ENCODE data around the gene GBP4. TPM values are rescaled to one million over a fixed set of nuclear protein-coding genes. Genes with fewer than 3 reads are reported as not detected.
A peak's percentile ranks its signal among the peaks of the same experiment; 100 is the strongest.

The GBP4 gene
- total RNA-seq, 2 donors from 2014 or later, result 38.5 to 123 TPM

- H3K36me3 Mint-ChIP-seq, result peaks cover 16% of the 10 kb centered on the region
- no peak overlapping the region for H3K27ac Mint-ChIP-seq
- peaks cover 4 to 8% of the 10 kb centered on the region in 2 donors for H3K4me1 Mint-ChIP-seq (ENCODE audit: low read depth in 2 of 2)
- H3K27me3 Mint-ChIP-seq, result no peaks in the 10 kb centered on the region
- ATAC-seq (no peak), DNase-seq (ENCODE audit: low spot score) (no peak)
- H3K9me3 Mint-ChIP-seq, result no peaks in the 10 kb centered on the region
- no peak overlapping the region for H3K4me3 Mint-ChIP-seq
Observed at GRCh38 chr1:89165811-89166210, 32.9 kb downstream of the GBP4 start.

GRCh38 chr1:89151047-89151446, 47.7 kb downstream of the GBP4 start:
- ATAC-seq (no peak), DNase-seq (ENCODE audit: low spot score) (no peak)
- H3K4me3 Mint-ChIP-seq, result no peak overlapping the region
- H3K27ac Mint-ChIP-seq, result no peak overlapping the region
- peaks cover 6% of the 10 kb centered on the region for H3K36me3 Mint-ChIP-seq
- H3K4me1 Mint-ChIP-seq (ENCODE audit: low read depth in 2 of 2), result peaks cover 11 to 18% of the 10 kb centered on the region in 2 donors
- peaks cover 6% of the 10 kb centered on the region for H3K9me3 Mint-ChIP-seq
- H3K27me3 Mint-ChIP-seq, result peaks cover 0 to 2% of the 10 kb centered on the region in 2 donors

- DNase-seq (ENCODE audit: low spot score) (no peak), ATAC-seq (no peak)
- H3K4me3 Mint-ChIP-seq, result no peak overlapping the region
- H3K9me3 Mint-ChIP-seq, result peaks cover 2% of the 10 kb centered on the region
- no peaks in the 10 kb centered on the region for H3K36me3 Mint-ChIP-seq
- peaks cover 13 to 21% of the 10 kb centered on the region in 2 donors for H3K4me1 Mint-ChIP-seq (ENCODE audit: low read depth in 2 of 2)
- peaks cover 0 to 2% of the 10 kb centered on the region in 2 donors for H3K27me3 Mint-ChIP-seq
- H3K27ac Mint-ChIP-seq, result no peak overlapping the region
Observed at GRCh38 chr1:89149976-89150375, 48.8 kb downstream of the GBP4 start.

GRCh38 chr1:89149229-89149628, 49.5 kb downstream of the GBP4 start:
- Mint-ChIP-seq H3K4me3 (no peak overlapping the region), H3K36me3 (no peaks in the 10 kb centered on the region), H3K9me3 (peaks cover 2% of the 10 kb centered on the region), H3K4me1 (ENCODE audit: low read depth in 2 of 2) (peaks cover 13 to 21% of the 10 kb centered on the region in 2 donors), H3K27ac (no peak overlapping the region), H3K27me3 (peaks cover 0 to 2% of the 10 kb centered on the region in 2 donors)
- ATAC-seq, result no peak
- no peak for DNase-seq (ENCODE audit: low spot score)

GRCh38 chr1:89147678-89148658, 50.8 kb downstream of the GBP4 start:
- H3K36me3 Mint-ChIP-seq, result no peaks in the 10 kb centered on the region
- no peaks in the 10 kb centered on the region for H3K27me3 Mint-ChIP-seq
- no peak overlapping the region for H3K4me3 Mint-ChIP-seq
- no peak overlapping the region for H3K27ac Mint-ChIP-seq
- peaks cover 13 to 21% of the 10 kb centered on the region in 2 donors for H3K4me1 Mint-ChIP-seq (ENCODE audit: low read depth in 2 of 2)
- no peak for ATAC-seq
- DNase-seq (ENCODE audit: low spot score), result no peak
- H3K9me3 Mint-ChIP-seq, result peaks cover 2% of the 10 kb centered on the region

GRCh38 chr1:89146721-89147120, 52.0 kb downstream of the GBP4 start:
- H3K27me3 Mint-ChIP-seq, result no peaks in the 10 kb centered on the region
- peaks cover 13 to 19% of the 10 kb centered on the region in 2 donors for H3K4me1 Mint-ChIP-seq (ENCODE audit: low read depth in 2 of 2)
- no peaks in the 10 kb centered on the region for H3K36me3 Mint-ChIP-seq
- peaks cover 2% of the 10 kb centered on the region for H3K9me3 Mint-ChIP-seq
- no peak for DNase-seq (ENCODE audit: low spot score)
- ATAC-seq, result no peak
- H3K27ac Mint-ChIP-seq, result peak overlapping the region in 1 of 2 donors; percentile 45
- no peak overlapping the region for H3K4me3 Mint-ChIP-seq

GRCh38 chr1:89143484-89143883, 55.3 kb downstream of the GBP4 start:
- no peaks in the 10 kb centered on the region for H3K27me3 Mint-ChIP-seq
- H3K9me3 Mint-ChIP-seq, result peaks cover 2% of the 10 kb centered on the region

GRCh38 chr1:89142160-89142559, 56.6 kb downstream of the GBP4 start:
- H3K27ac Mint-ChIP-seq, result no peak overlapping the region
- H3K36me3 Mint-ChIP-seq, result no peaks in the 10 kb centered on the region
- H3K4me1 Mint-ChIP-seq (ENCODE audit: low read depth in 2 of 2), result peaks cover 7 to 16% of the 10 kb centered on the region in 2 donors
- DNase-seq (ENCODE audit: low spot score) (no peak), ATAC-seq (no peak)
- peaks cover 2% of the 10 kb centered on the region for H3K9me3 Mint-ChIP-seq
- H3K27me3 Mint-ChIP-seq, result no peaks in the 10 kb centered on the region
- no peak overlapping the region for H3K4me3 Mint-ChIP-seq

More at GRCh38 chr1:89143484-89143883, 55.3 kb downstream of the GBP4 start:
- Mint-ChIP-seq H3K27ac (no peak overlapping the region), H3K36me3 (no peaks in the 10 kb centered on the region), H3K4me1 (ENCODE audit: low read depth in 2 of 2) (peaks cover 7 to 18% of the 10 kb centered on the region in 2 donors), H3K4me3 (no peak overlapping the region)
- DNase-seq (ENCODE audit: low spot score), result no peak
- no peak for ATAC-seq

GRCh38 chr1:89133747-89134146, 65.0 kb downstream of the GBP4 start:
- ATAC-seq (peak in 1 of 2 donors; percentile 6), DNase-seq (ENCODE audit: low spot score) (no peak)
- Mint-ChIP-seq H3K27me3 (peaks cover 0 to 3% of the 10 kb centered on the region in 2 donors), H3K36me3 (peaks cover 29% of the 10 kb centered on the region), H3K4me3 (no peak overlapping the region), H3K9me3 (no peaks in the 10 kb centered on the region), H3K27ac (no peak overlapping the region), H3K4me1 (ENCODE audit: low read depth in 2 of 2) (peaks cover 12 to 15% of the 10 kb centered on the region in 2 donors)

Other genes starting within 250 kb of the GBP4 start
- gene KYAT3, start 206.3 kb downstream of the GBP4 start, total RNA-seq, result 10 to 100 TPM; 28.0 to 32.6 TPM
- 10 to 100 TPM; 30.1 to 30.9 TPM for gene RBMXL1, start 206.3 kb downstream of the GBP4 start, total RNA-seq
- gene GBP3, start 176.1 kb downstream of the GBP4 start, total RNA-seq, result 10 to 100 TPM; 36.6 to 88.6 TPM
- 100 to 1,000 TPM; 154 to 241 TPM for gene GBP1, start 133.7 kb downstream of the GBP4 start, total RNA-seq
- gene GBP2, start 72.8 kb downstream of the GBP4 start, total RNA-seq, result 100 to 1,000 TPM; 154 to 357 TPM
- 1 to 10 TPM in 1 of 2 donors, not detected in 1; 1.3 TPM for gene GBP7, start 22.9 kb downstream of the GBP4 start, total RNA-seq
- gene GBP5, start 73.9 kb upstream of the GBP4 start, total RNA-seq, result 100 to 1,000 TPM; 305 to 573 TPM
- gene GBP6, start 165.1 kb upstream of the GBP4 start, total RNA-seq, result under 1 TPM; 0.19 to 0.22 TPM